Activated CD4-positive, alpha-beta T cell treated with anti-CD3 and anti-CD28 coated beads for 1 hour (primary cell): ENCODE results near the gene WASHC2C.
"Not testable (repeated sequence)": the region's sequence is repeated elsewhere in the genome, so short reads cannot be mapped to it uniquely, and the experiment has no call there.

Source experiments
- DNase-seq: peaks from one replicate; pipeline ENCODE4 v3.0.0-alpha.2; 2020

The WASHC2C gene

DNA sequence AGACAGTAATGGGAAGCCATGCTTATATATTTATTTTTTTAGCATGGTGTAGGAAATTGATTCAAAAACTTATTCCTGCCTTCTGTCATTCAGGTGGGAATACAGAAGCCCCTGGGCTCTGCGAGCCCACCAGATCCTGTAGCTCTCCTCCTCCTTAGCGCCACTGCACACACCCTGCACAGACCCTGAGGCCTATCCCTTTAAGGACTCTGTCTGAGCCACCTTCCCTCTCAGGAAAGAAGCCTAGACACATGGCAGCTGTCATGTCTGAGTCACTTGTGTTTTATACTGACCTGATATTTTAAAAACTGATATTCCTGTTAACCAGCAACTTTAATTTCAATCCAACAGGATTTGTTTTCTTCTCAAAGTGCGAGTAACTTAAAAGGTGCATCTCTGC, 36.0 kb downstream of the WASHC2C start:
- not testable (repeated sequence) for DNase-seq

GRCh38 chr10:45768334-45768733, 41.3 kb downstream of the WASHC2C start:
- not testable (repeated sequence) for DNase-seq

GRCh38 chr10:45771757-45772461, 44.8 kb downstream of the WASHC2C start:
- not testable (repeated sequence) for DNase-seq

DNA sequence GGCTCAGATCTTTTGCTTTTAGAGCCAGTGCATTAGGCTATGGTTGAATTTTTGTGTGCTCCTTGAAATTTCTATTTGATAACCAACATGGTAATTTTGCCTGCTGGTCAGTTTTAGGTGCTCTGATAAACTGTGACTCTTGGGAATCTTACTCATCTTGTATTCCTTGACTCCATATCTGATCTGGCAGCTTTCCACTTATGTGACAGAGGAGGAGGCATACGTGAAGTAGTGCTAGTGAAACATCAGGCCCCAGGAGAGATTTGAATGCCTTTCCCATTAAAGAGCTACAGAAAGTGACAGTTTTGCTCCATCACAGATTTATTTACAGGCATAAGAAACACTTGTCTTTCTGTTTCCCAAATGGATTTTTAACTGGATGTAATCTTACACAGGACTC, 59.2 kb downstream of the WASHC2C start:
- DNase-seq = not testable (repeated sequence)

GRCh38 chr10:45787212-45787741, 60.2 kb downstream of the WASHC2C start:
- not testable (repeated sequence) for DNase-seq

- DNase-seq = not testable (repeated sequence)
These were observed 62.9 kb downstream of the WASHC2C start for GRCh38 chr10:45789991-45790390.

DNA sequence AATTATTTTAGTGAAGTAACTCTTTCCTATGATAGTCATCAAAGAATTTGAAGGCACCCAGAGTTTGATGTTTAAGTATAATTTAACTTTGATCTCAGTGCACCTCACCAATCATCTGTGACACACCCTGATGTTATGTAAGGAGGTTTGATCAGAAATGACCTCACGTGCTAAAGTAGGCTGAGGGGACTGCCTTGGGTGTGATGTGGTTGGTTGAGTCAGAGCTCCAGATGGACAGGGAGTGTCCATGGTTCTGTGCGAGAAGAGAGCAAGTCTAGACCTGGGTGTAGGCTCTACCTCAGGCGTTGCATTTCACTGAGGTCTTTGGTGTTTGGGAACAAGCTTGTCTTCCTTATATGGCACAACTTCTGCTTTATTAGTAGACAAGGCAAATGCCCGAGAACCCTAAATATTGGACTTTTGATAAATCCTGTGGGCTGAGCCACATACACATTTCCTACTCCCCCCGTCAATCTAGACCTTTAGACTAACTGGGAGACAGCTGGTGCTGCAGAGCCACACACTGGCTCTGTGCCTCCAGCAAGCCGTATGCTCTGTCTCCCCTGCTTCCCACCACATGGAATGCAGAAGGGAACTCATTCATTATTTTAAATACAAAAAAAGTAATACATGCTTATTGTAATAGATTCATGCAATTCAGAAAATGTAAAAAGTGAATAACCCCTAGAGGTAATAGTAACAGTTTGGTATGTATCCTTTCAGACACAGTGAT, 63.8 kb downstream of the WASHC2C start:
- DNase-seq = not testable (repeated sequence)

GRCh38 chr10:45794761-45795160, 67.7 kb downstream of the WASHC2C start:
- not testable (repeated sequence) for DNase-seq

- DNase-seq = not testable (repeated sequence)
These were observed 76.3 kb downstream of the WASHC2C start for GRCh38 chr10:45803060-45804010.

DNA sequence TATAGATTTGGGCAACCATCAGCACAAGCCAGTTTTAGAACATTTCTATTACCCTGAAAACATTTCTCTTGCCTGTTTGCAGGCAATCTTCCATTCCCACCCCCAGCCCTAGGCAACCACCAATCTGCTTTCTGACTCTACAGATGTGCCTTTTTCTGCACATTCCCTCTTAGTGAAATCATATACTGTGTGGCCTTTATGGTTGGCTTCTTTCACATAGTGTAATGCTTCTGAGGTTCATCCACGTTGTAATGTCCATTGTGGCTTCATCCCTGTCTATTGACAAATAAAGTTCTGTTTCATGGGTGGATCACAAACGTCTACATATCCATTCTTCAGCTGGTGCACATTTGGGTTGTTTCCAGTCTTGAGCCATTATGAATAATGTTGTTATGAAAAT, 77.9 kb downstream of the WASHC2C start:
- not testable (repeated sequence) for DNase-seq

- no peak for DNase-seq
These were observed 82.8 kb downstream of the WASHC2C start for GRCh38 chr10:45809837-45810236.

DNA sequence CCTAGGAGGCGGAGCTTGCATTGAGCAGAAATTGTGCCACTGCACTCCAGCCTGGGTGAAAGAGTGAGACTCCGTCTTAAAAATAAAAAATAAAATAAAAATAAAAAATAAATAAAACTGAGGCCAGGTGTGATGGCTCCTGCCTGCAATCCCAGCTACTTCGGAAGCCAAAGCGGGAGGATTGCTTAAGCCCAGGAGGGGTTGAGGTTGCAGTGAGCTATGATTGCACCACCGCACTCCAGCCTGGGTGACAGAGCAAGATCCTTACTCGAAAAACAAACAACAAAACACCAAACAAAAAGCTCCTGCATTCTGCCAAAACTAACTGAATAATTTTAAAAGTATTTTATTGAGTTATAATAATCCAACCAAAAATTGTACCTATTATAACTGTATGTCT, 84.0 kb downstream of the WASHC2C start:
- no peak for DNase-seq

DNA sequence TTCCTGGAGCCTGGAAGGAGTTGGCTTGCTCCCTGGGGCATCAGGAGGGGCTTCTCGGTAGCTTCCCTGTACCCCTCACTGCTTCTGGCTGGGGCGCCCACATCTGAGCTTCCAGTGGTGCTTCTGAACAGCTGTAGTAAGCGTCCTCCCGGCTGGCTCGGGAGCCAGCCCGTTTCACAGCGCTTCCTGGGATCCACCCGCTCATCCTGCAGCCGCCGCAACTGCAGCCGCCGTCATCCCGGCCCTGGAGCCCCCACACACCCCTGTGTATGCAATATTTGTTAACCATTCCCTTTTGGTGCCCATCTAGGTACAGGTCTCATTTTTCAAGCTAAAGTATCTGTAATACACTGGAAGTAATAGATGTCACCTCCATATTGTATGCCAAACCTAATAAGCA, 85.9 kb downstream of the WASHC2C start:
- not testable (repeated sequence) for DNase-seq

GRCh38 chr10:45814146-45814545, 87.1 kb downstream of the WASHC2C start:
- not testable (repeated sequence) for DNase-seq

GRCh38 chr10:45817130-45817859, 90.2 kb downstream of the WASHC2C start:
- DNase-seq = no peak

- no peak for DNase-seq
These were observed 90.8 kb downstream of the WASHC2C start for GRCh38 chr10:45817912-45818311.

DNA sequence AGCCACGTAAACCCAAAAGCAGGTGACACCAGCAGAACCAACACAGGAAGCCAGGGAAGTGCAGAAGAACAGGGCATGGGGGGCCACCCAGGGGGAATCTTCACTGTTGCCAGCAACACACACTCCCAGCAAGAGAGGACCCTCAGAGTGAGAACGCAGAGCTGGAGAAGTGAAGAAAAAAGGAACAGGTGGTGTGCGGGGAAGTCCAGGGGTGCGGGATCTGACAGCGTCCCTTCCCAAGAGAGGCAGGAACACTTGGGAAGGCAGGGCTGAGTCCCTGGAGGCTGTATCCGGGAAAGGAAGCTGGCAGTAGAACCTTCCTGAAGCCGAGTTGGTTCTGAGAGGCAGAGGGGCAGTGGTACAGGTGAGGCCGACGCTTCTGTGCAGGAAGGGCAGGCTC, 92.5 kb downstream of the WASHC2C start:
- DNase-seq = no peak

GRCh38 chr10:45820107-45820830, 93.2 kb downstream of the WASHC2C start:
- DNase-seq = not testable (repeated sequence)

DNA sequence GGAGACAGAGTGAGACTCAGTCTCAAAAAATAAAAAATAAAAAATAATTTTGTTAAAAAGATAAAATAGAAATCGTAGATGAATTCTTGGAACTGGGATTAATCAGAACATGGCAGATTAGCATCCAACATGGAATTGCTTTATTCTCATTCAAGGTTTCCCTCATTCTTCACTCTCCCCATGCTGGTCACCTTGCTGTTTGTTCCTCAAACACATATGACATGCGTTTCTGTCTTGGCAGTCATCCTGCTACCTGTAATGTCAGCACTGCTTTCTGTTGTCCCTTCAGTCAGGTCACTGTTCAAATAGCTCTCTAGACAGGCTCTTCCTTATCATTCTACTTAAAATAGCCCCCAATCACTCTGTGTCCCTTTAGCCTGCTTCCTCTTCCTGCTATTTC, 95.9 kb downstream of the WASHC2C start:
- not testable (repeated sequence) for DNase-seq
